ENCODE results near the gene OLIG2. TPM values are rescaled to one million over a fixed set of nuclear protein-coding genes. Genes with fewer than 3 reads are reported as not detected.

OLIG2 gene
- not detected for total RNA-seq

DNA sequence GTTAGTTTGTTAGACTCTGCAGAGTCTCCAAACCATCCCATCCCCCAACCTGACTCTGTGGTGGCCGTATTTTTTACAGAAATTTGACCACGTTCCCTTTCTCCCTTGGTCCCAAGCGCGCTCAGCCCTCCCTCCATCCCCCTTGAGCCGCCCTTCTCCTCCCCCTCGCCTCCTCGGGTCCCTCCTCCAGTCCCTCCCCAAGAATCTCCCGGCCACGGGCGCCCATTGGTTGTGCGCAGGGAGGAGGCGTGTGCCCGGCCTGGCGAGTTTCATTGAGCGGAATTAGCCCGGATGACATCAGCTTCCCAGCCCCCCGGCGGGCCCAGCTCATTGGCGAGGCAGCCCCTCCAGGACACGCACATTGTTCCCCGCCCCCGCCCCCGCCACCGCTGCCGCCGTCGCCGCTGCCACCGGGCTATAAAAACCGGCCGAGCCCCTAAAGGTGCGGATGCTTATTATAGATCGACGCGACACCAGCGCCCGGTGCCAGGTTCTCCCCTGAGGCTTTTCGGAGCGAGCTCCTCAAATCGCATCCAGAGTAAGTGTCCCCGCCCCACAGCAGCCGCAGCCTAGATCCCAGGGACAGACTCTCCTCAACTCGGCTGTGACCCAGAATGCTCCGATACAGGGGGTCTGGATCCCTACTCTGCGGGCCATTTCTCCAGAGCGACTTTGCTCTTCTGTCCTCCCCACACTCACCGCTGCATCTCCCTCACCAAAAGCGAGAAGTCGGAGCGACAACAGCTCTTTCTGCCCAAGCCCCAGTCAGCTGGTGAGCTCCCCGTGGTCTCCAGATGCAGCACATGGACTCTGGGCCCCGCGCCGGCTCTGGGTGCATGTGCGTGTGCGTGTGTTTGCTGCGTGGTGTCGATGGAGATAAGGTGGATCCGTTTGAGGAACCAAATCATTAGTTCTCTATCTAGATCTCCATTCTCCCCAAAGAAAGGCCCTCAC, at the start of gene OLIG2:
Gene OLIG2 (plus strand): TSS at position 447 of the 954 bp plus-strand sequence. CDS start 928 bp downstream, outside the sequence.
- H3K27me3 ChIP-seq: peaks cover 100% of the 10 kb centered on the region
- peak within 1 kb of the TSS in 1 of 2 donors; percentile 2 for H3K4me3 ChIP-seq
- H3K36me3 ChIP-seq: no peaks in the 10 kb centered on the region
- peaks cover 0 to 73% (median 31%) of the 10 kb centered on the region in 3 donors for H3K4me1 ChIP-seq
- TF ChIP-seq CTCF (IDR thresholded peaks at IDR 0.05) (no peak), POLR2A (IDR thresholded peaks at IDR 0.05) (no peak), EP300 (IDR thresholded peaks at IDR 0.05) (no peak), POLR2AphosphoS5 (IDR thresholded peaks at IDR 0.05) (no peak)
- no peak within 1 kb of the TSS for H3K27ac ChIP-seq
- WGBS, 2 donors (ENCODE audit: low coverage in 1 of 2): 2% methylated on average over 7 of the region's 59 CpGs; no CpG with 5 or more reads in 1 of the 2 donors
- H3K9me3 ChIP-seq: no peaks in the 10 kb centered on the region
- no peak for ATAC-seq

GRCh38 chr21:32976791-32977190, 48.9 kb upstream of the OLIG2 start:
- Histone ChIP-seq H3K27ac (no peak overlapping the region), H3K27me3 (peaks cover 27% of the 10 kb centered on the region), H3K4me3 (no peak overlapping the region), H3K36me3 (no peaks in the 10 kb centered on the region), H3K9me3 (no peaks in the 10 kb centered on the region), H3K4me1 (no peaks in the 10 kb centered on the region)
- no peak for TF ChIP-seq POLR2AphosphoS5 (IDR thresholded peaks at IDR 0.05)
- TF ChIP-seq CTCF (IDR thresholded peaks at IDR 0.05): no peak
- TF ChIP-seq POLR2A (IDR thresholded peaks at IDR 0.05): no peak
- no peak for TF ChIP-seq EP300 (IDR thresholded peaks at IDR 0.05)
- WGBS, 2 donors (ENCODE audit: low coverage in 1 of 2): 45% methylated on average over 2 of the region's 3 CpGs; no CpG with 5 or more reads in 1 of the 2 donors
- ATAC-seq: no peak

GRCh38 chr21:32977216-32977615, 48.5 kb upstream of the OLIG2 start:
- peaks cover 32% of the 10 kb centered on the region for H3K27me3 ChIP-seq
- H3K9me3 ChIP-seq: no peaks in the 10 kb centered on the region
- H3K4me1 ChIP-seq: no peaks in the 10 kb centered on the region
- WGBS, 2 donors (ENCODE audit: low coverage in 1 of 2): 51 to 75% methylated on average over 3 to 5 of the region's 5 CpGs
- no peaks in the 10 kb centered on the region for H3K36me3 ChIP-seq
- no peak for ATAC-seq
- TF ChIP-seq EP300 (IDR thresholded peaks at IDR 0.05): no peak
- no peak for TF ChIP-seq POLR2AphosphoS5 (IDR thresholded peaks at IDR 0.05)
- no peak for TF ChIP-seq POLR2A (IDR thresholded peaks at IDR 0.05)
- no peak overlapping the region for H3K4me3 ChIP-seq
- no peak overlapping the region for H3K27ac ChIP-seq

DNA sequence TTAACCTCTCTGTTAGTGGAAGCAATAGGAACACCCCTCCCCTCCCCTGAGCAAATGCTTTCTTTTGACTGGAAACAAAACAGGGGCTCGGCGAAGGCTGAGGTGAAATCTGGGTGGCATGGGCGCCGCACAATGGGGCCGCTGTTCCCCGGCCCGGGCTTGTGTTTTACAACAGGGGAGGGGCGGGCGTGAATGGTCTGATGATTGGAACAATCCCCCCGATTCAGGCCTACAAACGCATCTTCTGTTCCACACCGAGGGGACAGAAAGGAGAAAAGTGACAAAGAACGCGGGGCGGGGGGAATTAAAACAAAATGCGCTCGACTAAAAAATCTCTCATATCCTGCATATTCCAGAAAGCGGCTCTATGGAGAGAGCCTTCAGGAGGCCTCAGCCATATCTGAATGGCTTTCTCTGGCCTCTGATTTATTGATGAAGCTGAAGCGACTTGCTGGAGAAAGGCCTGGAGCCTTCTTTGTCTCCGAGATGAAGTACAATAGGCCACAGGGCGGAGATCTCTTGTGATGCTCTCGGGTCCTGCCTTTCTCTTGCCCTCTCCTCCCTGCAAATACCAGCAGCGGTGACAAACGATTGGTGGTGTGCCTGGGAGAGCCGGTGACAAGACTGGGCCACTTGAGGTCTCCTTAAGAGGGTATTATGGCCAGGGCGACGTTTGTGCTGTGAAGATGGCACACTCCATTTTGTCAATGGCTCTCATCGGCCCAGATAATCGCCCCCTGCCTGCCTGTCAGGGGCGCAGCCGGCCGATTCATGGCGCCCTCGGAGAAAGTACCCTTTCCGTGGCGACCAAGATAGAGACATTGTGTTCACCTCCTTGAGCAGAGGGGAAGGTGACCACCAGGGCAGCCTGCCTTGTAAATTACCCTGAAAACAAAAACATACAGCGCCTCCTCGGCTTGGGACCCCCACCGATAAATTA, 47.1 kb upstream of the OLIG2 start:
- H3K4me3 ChIP-seq: no peak overlapping the region
- ATAC-seq: no peak
- no peaks in the 10 kb centered on the region for H3K9me3 ChIP-seq
- no peaks in the 10 kb centered on the region for H3K4me1 ChIP-seq
- WGBS, 2 donors (ENCODE audit: low coverage in 1 of 2): 71 to 100% methylated on average over 2 to 4 of the region's 39 CpGs
- H3K36me3 ChIP-seq: no peaks in the 10 kb centered on the region
- TF ChIP-seq POLR2A (IDR thresholded peaks at IDR 0.05) (no peak), EP300 (IDR thresholded peaks at IDR 0.05) (no peak), POLR2AphosphoS5 (IDR thresholded peaks at IDR 0.05) (no peak), CTCF (IDR thresholded peaks at IDR 0.05) (no peak)
- H3K27ac ChIP-seq: no peak overlapping the region
- H3K27me3 ChIP-seq: peaks cover 38% of the 10 kb centered on the region

Data from gastroesophageal sphincter (tissue), 4 donors.